GM18867 (cell line): ENCODE data around the gene PROX1.

Experiments
- ATAC-seq: cut with Tn5 transposase; IDR thresholded peaks from one replicate; pipeline ENCODE4 v1.9.1; 2021; ENCODE audit warnings: mild to moderate bottlenecking, moderate library complexity; ENCODE audit not compliant: unreplicated experiment

PROX1 gene

DNA sequence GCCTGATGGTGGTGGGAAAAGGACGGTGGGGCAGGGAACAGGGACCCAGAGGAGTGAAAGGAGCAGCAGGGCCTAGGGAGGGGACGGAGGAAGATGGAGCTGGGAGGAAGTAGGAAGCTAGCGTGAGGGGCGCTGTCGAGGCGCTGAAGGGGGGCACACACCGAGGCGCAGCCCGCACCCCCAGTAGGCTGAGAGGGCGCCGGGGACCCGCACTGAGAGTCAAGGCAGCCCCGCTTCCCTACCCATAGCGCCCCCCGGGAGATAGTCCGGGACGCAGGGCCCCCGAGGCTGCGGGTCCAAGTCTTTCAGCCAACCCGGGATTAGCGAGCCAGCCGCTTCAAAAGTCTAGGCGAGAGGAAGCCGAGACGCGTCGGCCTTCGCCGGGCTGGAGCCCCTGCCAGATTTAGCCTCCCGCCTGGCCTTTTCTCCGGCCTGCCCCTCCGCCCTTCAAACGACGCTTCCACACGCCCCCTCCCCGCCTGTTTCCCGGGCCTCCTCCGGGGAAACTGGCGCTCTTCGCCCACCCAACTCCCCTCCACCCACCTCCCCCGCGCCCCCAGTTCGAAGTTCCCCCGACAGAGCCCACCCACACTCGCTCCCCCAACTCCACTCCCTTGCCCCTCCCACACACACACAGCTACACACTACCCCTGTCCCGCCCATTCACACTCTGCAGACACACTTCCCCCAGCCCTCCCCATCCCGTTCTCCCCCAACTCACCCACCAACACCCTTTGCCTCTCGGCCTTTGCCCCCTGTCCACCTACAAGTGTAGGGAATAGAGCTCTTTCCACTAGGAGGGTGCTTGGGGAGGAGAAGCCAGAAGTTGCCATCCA lies 7.8 kb upstream of the PROX1 start:
- no peak for ATAC-seq

- ATAC-seq, result no peak
Observed at GRCh38 chr1:213980906-213981305, 6.9 kb upstream of the PROX1 start.

- no peak for ATAC-seq
Observed at GRCh38 chr1:213982289-213982671, 5.5 kb upstream of the PROX1 start.

- ATAC-seq, result no peak
Observed at GRCh38 chr1:213982672-213983492, 4.9 kb upstream of the PROX1 start.

GRCh38 chr1:213983493-213984386 lies 4.0 kb upstream of the PROX1 start:
- no peak for ATAC-seq

- ATAC-seq, result no peak
Observed at GRCh38 chr1:213984387-213985208, 3.2 kb upstream of the PROX1 start.

DNA sequence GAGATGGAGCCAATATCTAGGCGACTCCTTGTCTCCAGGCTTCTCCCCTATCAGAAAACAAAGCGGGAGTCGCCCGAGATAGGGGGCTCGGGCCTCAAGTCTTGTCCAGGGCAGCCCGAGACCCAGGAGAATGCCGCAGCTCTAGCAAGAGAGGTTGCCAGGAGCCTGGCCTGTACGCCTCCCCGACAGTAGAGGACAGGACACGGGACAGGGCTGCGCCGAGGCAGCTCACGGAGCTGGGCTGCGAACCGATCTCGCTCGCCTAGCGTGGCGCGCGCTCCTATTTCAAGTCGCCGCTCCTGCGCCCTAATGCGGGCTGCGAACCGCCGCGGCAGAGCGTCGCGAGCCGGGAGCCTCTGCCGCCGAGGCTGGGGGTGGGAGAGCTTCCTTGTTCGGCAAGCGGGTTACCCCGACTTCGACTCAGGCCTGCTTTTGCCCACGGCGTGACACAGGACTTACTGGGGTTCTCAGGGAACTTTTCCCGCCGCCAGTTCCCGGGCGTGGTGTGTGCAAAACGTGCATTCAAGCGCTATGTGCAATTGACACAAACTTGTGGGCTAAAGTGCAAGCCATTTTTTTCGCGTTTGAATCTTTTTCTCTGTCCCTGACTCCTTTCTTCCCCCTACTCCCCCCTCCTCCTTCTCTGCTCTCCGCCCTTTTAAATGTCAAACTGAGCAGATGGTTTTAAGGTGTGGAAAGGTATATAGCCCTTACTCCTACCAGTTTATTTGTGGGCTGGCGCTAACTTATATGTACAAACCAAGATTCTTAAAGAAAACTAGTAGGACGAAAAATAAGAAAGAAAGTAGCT lies 2.4 kb upstream of the PROX1 start:
- ATAC-seq, result no peak

GRCh38 chr1:213986020-213986924 lies 1.5 kb upstream of the PROX1 start:
- no peak for ATAC-seq

DNA sequence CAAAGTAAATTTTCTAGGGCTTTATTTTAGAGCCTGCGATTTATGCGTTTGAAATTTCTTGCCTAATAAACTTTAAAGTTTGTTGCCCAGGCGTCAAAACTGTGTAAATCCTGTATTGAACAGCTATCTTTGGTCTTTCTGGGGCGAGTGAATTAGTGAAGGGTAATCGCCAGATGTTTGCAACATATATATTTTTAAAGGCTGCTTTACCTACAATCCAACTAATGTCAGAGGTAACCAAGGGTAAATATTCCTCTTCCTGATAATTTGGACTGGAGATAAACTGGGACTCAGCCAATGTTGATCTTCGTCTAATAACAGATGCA lies 885 bp upstream of the PROX1 start:
- ATAC-seq, result no peak

- peak; percentile 91 for ATAC-seq
Observed at GRCh38 chr1:213987422-213987926, 299 bp upstream of the PROX1 start.

DNA sequence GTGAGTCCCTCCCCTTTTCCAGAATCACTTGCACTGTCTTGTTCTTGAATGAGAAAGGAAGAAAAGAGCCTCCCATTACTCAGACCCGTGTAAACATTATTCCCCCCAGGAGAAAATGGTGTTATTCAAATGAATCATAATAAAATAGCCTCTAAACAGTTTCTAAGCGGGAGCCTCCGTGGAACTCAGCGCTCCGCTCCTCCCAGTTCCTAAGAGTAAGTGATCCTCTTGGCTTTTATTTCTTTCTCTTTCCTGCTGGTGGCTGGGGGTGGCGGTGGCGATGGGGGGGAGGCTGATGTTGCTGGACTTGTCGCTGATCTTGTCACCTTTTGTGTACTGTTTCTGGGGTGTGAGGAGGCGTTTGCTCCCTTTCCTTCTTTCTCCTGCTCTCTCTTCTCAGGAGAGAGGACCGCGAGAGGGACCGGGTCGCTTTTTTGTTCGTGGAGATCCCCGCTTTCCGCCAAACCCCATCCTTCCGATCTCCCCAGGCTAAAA lies 781 bp downstream of the PROX1 start:
- ATAC-seq, result no peak

DNA sequence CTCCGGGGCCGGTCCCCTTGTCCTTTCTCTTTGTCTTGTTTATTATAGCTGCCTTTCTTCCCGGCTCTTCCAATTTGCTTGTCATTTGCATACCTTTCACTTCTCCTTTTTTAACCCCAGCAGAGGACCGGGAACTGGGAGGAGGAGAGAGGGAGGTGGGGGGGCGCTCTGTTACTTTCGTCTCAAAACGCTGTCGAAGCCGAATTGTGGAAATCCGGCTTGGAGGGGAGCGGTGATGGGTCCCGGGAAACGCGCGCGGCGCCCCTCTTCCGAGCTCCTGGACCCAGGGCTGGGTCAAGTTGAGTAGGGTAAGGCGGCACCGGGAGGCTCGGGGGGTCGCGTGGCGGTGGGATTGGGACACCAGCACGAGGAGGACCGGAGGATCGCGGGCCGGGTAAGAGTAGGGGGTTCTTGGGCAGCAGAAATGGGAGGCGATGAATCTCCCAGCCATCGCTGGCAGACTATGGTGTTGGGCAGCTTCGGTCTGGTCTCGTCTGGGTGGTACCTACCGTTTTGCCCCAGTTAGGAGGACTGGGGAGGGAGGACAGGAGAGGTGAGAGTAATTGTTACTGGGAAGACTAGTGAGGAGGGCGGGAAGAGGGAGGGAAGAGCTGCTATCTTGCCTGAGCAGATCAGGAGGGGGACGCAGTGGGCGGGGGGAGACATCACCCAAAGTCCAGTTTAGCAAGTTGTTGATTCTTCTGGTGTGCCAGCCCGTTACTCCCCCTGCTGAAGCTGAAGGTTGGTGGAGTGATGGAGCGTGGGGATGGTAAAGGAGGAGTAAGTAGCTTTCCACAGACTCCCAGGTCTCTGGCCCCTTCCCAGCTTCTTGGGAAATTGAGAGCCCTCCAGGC lies 1.5 kb downstream of the PROX1 start:
- ATAC-seq, result no peak

- ATAC-seq, result no peak
Observed at GRCh38 chr1:213993929-213994328, 6.2 kb downstream of the PROX1 start.

DNA sequence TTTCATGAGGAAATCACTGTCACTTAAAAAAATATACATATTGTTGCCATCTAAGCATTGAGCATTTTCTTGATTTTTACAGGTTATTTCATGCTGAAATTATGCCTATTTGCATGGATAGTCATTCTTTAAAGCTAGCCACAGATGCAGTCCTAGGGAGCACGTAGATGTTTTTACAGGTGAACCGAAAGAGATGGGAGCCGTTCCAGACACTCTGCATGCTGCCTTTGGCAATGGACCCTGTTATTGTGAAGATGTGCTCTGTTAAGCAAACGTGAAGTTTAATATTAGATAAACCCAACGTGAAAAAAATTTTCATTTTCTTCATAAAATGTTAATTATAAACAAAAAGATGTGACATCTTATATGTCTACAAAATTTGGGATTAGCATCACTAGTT lies 7.1 kb downstream of the PROX1 start:
- no peak for ATAC-seq

DNA sequence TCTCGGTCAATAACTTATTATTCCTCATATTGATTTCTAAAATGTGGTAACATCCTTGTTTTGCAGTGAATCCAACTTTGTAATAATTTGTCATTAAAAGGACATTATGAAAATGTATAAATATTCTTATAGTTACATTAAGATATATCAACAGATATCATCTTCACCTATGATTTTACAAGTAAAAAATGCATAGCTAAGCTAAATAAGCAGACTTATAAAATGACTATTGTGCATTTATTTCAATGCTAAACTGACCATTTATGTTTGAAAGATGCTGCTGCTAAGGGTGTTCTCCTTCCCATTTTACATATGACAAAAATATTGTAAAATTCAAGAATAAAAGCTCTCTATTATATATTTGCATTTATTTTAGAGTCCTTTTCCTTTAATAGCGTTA lies 7.8 kb downstream of the PROX1 start:
- ATAC-seq, result no peak

- ATAC-seq, result no peak
Observed at GRCh38 chr1:213996320-213997037, 8.7 kb downstream of the PROX1 start.
